WTC11 (cell line): ENCODE data around the gene FAM50A. TPM values are rescaled to one million over a fixed set of nuclear protein-coding genes. Genes with fewer than 3 reads are reported as not detected.
A peak's percentile ranks its signal among the peaks of the same experiment; 100 is the strongest.

ENCODE experiments used
- ATAC-seq: fragments of 200-7000 bp; cut with Tn5 transposase; 2 replicates; pipeline ENCODE4 v1.10.0; 2021; ENCODE audit warnings: mild to moderate bottlenecking, moderate library complexity
- CTCF ChIA-PET: fragments of 300-600 bp; sonication (Branson Sonifier 250); formaldehyde crosslinking; loops from one replicate; lab custom pipeline; 2021; ENCODE audit warnings: antibody characterized with exemption; lab: Charles Lee
- POLR2A ChIA-PET: fragments of 350-600 bp; sonication (Branson Sonifier 250); formaldehyde crosslinking; loops from one replicate; lab custom pipeline; 2021; ENCODE audit warnings: antibody characterized with exemption; lab: Charles Lee
- DNase-seq: peaks from one replicate; pipeline ENCODE4 v3.0.0; 2021; ENCODE audit warnings: low spot score
- H3K27ac Mint-ChIP-seq: 2 replicates; pipeline ENCODE4 v1.8.0; 2021; ENCODE audit warnings: mixed read lengths
- H3K27me3 Mint-ChIP-seq: 2 replicates; pipeline ENCODE4 v1.8.0; 2021; ENCODE audit warnings: low read depth, mild to moderate bottlenecking, moderate library complexity, mixed read lengths
- H3K36me3 Mint-ChIP-seq: 2 replicates; pipeline ENCODE4 v1.8.0; 2021; ENCODE audit warnings: mixed read lengths
- H3K4me1 Mint-ChIP-seq: 2 replicates; pipeline ENCODE4 v1.8.0; 2022; ENCODE audit warnings: mixed read lengths
- H3K4me3 Mint-ChIP-seq: 2 replicates; pipeline ENCODE4 v1.8.0; 2021; ENCODE audit warnings: mild to moderate bottlenecking, moderate library complexity, mixed read lengths
- H3K9me3 Mint-ChIP-seq: 2 replicates; pipeline ENCODE4 v1.8.0; 2021; ENCODE audit warnings: mixed read lengths
- AR ChIP-seq: fragments of 250-450 bp; sonication (Bioruptor Pico); IDR thresholded peaks from 2 replicates; pipeline ENCODE4 v1.9.0; 2021; ENCODE audit warnings: mild to moderate bottlenecking
- EMX1 ChIP-seq: fragments of 250-450 bp; sonication (Bioruptor Pico); IDR thresholded peaks from 2 replicates; pipeline ENCODE4 v1.8.0; 2021; ENCODE audit warnings: mild to moderate bottlenecking
- HMGXB4 ChIP-seq: sonication (generic); formaldehyde crosslinking; IDR thresholded peaks from 2 replicates; pipeline ENCODE4 v1.8.1; 2023; ENCODE audit warnings: mild to moderate bottlenecking, moderate library complexity, missing genetic modification reagents
- MXD4 ChIP-seq: fragments of 250-450 bp; sonication (Bioruptor Pico); IDR thresholded peaks from 2 replicates; pipeline ENCODE4 v1.8.0; 2021; ENCODE audit warnings: mild to moderate bottlenecking, moderate library complexity, borderline replicate concordance
- NFE2L1 ChIP-seq: sonication (generic); formaldehyde crosslinking; IDR thresholded peaks from 2 replicates; pipeline ENCODE4 v1.8.1; 2023; ENCODE audit warnings: missing genetic modification reagents
- SOX15 ChIP-seq: fragments of 250-450 bp; sonication (Bioruptor Pico); IDR thresholded peaks from 2 replicates; pipeline ENCODE4 v1.9.0; 2021; ENCODE audit warnings: mild to moderate bottlenecking
- TCF7 ChIP-seq: sonication (generic); formaldehyde crosslinking; IDR thresholded peaks from 2 replicates; pipeline ENCODE4 v1.8.0; 2022; ENCODE audit warnings: mild to moderate bottlenecking, low read depth, missing genetic modification reagents, moderate library complexity
- TP53 ChIP-seq: sonication (generic); formaldehyde crosslinking; IDR thresholded peaks from 2 replicates; pipeline ENCODE4 v1.8.1; 2023; ENCODE audit warnings: mild to moderate bottlenecking, missing genetic modification reagents
- USF1 ChIP-seq: sonication (generic); formaldehyde crosslinking; IDR thresholded peaks from 2 replicates; pipeline ENCODE4 v1.8.0; 2022; ENCODE audit warnings: mild to moderate bottlenecking, missing genetic modification reagents
- ZMAT4 ChIP-seq: fragments of 250-450 bp; sonication (Bioruptor Pico); IDR thresholded peaks from 2 replicates; pipeline ENCODE4 v1.9.0; 2021; ENCODE audit warnings: mild to moderate bottlenecking
- ZNF281 ChIP-seq: sonication (generic); formaldehyde crosslinking; IDR thresholded peaks from 2 replicates; pipeline ENCODE4 v1.8.0; 2023; ENCODE audit warnings: mild to moderate bottlenecking, missing genetic modification reagents
- ZNF416 ChIP-seq: fragments of 250-450 bp; sonication (Bioruptor Pico); IDR thresholded peaks from 2 replicates; pipeline ENCODE4 v1.9.0; 2021; ENCODE audit warnings: mild to moderate bottlenecking, inconsistent platforms
- ZNF532 ChIP-seq: fragments of 250-450 bp; sonication (Bioruptor Pico); IDR thresholded peaks from 2 replicates; pipeline ENCODE4 v1.9.0; 2021; ENCODE audit warnings: mild to moderate bottlenecking, borderline replicate concordance
- total RNA-seq: library from RNA; stranded (reverse); gene quantifications from 3 replicates; pipeline ENCODE4 v1.2.3, GENCODE V29; 2021

The FAM50A gene
- total RNA-seq, 1 experiment from 2014 or later, result 50.2 TPM

GRCh38 chrX:154484255-154485149 lies 40.6 kb downstream of the FAM50A start (continued):
- TF ChIP-seq SOX15 (CRISPR knock-in tag) (no peak), HMGXB4 (CRISPR knock-in tag) (no peak), AR (CRISPR knock-in tag) (no peak), ZNF416 (CRISPR knock-in tag) (no peak)

- Mint-ChIP-seq H3K27ac (no peak overlapping the region), H3K36me3 (no peaks in the 10 kb centered on the region; the same call in 1 of the 2 replicates), H3K4me3 (peak overlapping the region; percentile 62)
- no peak for DNase-seq
- TF ChIP-seq ZNF281, result no peak
- no peak for TF ChIP-seq ZNF416 (CRISPR knock-in tag)
- TF ChIP-seq NFE2L1 (CRISPR knock-in tag), result no peak
- TF ChIP-seq TCF7 (CRISPR knock-in tag), result no peak
- no peak for TF ChIP-seq ZNF532 (CRISPR knock-in tag)
- no peak for TF ChIP-seq TP53 (CRISPR knock-in tag)
- TF ChIP-seq USF1, result no peak
- TF ChIP-seq EMX1, result no peak
- no peak for TF ChIP-seq MXD4 (CRISPR knock-in tag)
- TF ChIP-seq ZMAT4, result no peak
- TF ChIP-seq, all 79 proteins: peak for 0
- no peak for ATAC-seq
- POLR2A ChIA-PET, result interaction anchor here (2.4 kb wide), 1 partner anchor 32 kb away, joined by 8 read pairs; no protein-coding TSS in a partner anchor
- CTCF ChIA-PET, result no interaction called here
- Mint-ChIP-seq H3K9me3 (no peaks in the 10 kb centered on the region), H3K27me3 (no peaks in the 10 kb centered on the region), H3K4me1 (peaks cover 4% of the 10 kb centered on the region; the same call in 1 of the 2 replicates)
These were observed 41.5 kb downstream of the FAM50A start for GRCh38 chrX:154485150-154486051.
